ENCODE results near the gene IMP4. TPM values are rescaled to one million over a fixed set of nuclear protein-coding genes. Genes with fewer than 3 reads are reported as not detected.
A peak's percentile ranks its signal among the peaks of the same experiment; 100 is the strongest.

IMP4 gene
- total and polyA plus RNA-seq, 2 donors (not counting 1 experiment from before 2014, with no cell fraction given): 102 to 164 TPM

DNA sequence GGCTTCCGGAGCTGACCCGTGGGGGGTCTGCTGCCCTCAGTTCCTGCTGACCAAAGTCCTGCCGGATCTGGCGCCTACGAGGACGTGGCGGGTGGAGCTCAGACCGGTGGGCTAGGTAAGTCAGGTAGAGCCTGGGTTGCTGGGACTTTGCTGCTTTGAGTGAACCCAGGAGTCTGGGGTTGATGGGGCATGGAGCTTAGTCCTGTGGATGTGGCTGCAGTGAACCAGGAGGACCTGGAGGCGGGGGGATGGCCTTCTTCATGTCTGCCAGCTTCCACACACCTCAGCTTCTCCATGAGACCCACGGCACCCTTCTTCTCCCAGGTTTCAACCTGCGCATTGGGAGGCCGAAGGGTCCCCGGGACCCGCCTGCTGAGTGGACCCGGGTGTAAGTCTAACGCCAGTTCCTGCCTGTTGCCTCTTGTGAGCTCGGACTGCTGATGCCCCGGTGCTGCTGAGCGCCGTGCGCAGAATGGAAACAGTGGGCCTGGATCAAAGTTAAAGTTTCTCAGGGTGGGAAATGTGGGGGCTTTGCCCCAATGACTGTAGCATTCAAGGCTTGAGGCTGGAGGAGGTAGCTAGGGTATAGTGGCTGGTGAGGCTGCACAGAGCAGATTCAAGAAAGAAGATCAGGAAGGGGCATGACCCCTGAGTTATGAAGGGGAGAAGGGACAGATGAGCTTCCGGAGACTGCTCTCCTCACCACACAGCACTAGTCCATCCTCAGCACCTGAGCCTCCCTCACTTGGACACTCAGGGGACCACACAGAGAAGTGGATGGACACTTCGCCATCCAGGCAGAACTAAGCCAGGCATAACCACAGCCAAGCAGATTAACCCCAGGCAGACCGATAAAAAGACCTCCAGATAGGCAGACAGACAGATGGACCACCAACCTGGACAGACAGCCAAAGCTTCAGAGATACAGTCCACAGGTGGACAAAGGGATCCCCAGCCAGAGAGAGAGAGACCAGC lies 30.4 kb downstream of the IMP4 start:
- Histone ChIP-seq H3K9me3 (ENCODE audit: control extremely low read depth in 1 of 3, control insufficient read depth in 2 of 3, insufficient read depth in 1 of 3, low read length in 2 of 3) (peaks cover 0 to 3% (median 0%) of the 10 kb centered on the region in 3 donors), H3K27ac (ENCODE audit: low read length in 2 of 2) (peak overlapping the region; percentile 44 to 76), H3K36me3 (replicated peaks in 1 of 2; ENCODE audit: control extremely low read depth in 1 of 2, control insufficient read depth in 1 of 2, extremely low read depth in 1 of 2, insufficient read depth in 2 of 2, low read length in 1 of 2) (peaks cover 0 to 6% of the 10 kb centered on the region in 2 experiments), H4K20me1 (ENCODE audit: control insufficient read depth, insufficient read depth, low read length, poor library complexity, severe bottlenecking) (peaks cover 25% of the 10 kb centered on the region), H3K9ac (ENCODE audit: low read length) (peak overlapping the region; percentile 80), H3K4me3 (ENCODE audit: control extremely low read depth in 1 of 5, extremely low read depth in 1 of 5, insufficient read depth in 1 of 5, low read depth in 2 of 5, low read length in 4 of 5) (peak overlapping the region; percentile 6 to 82 (median 75)), H3K27me3 (replicated peaks in 1 of 4; ENCODE audit: control extremely low read depth in 1 of 4, control insufficient read depth in 3 of 4, insufficient read depth in 4 of 4, low read length in 3 of 4) (no peaks in the 10 kb centered on the region), H2AFZ (ENCODE audit: insufficient read depth, low read depth, low read length, poor library complexity, severe bottlenecking) (peak overlapping the region; percentile 93), H3K4me1 (ENCODE audit: control insufficient read depth in 2 of 2, insufficient read depth in 2 of 2, low read length in 2 of 2) (peaks cover 41 to 71% of the 10 kb centered on the region in 2 donors), H3K4me2 (replicated peaks; ENCODE audit: low read depth, low read length, poor library complexity, severe bottlenecking) (peak overlapping the region; percentile 94), H3K79me2 (ENCODE audit: control insufficient read depth, insufficient read depth, low read length) (peaks cover 40% of the 10 kb centered on the region)
- no peaks in the 10 kb centered on the region for H3K9me3 Mint-ChIP-seq (ENCODE audit: insufficient read depth)
- DNase-seq: no peak
- H3K27ac Mint-ChIP-seq: peak overlapping the region; percentile 99
- peak overlapping the region; percentile 99 for H3K4me3 Mint-ChIP-seq
- intact Hi-C loops (cut with micrococcal nuclease): loop anchor here (1.0 to 5.0 kb wide), 4 partner anchors 17 to 1119 kb away; partner anchors contain the start of genes IMP4, MZT2A and PTPN18
- TF ChIP-seq, protein P1, sequence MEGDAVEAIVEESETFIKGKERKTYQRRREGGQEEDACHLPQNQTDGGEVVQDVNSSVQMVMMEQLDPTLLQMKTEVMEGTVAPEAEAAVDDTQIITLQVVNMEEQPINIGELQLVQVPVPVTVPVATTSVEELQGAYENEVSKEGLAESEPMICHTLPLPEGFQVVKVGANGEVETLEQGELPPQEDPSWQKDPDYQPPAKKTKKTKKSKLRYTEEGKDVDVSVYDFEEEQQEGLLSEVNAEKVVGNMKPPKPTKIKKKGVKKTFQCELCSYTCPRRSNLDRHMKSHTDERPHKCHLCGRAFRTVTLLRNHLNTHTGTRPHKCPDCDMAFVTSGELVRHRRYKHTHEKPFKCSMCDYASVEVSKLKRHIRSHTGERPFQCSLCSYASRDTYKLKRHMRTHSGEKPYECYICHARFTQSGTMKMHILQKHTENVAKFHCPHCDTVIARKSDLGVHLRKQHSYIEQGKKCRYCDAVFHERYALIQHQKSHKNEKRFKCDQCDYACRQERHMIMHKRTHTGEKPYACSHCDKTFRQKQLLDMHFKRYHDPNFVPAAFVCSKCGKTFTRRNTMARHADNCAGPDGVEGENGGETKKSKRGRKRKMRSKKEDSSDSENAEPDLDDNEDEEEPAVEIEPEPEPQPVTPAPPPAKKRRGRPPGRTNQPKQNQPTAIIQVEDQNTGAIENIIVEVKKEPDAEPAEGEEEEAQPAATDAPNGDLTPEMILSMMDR (IDR thresholded peaks at IDR 0.05): no peak
- TF ChIP-seq EZH2 (IDR thresholded peaks at IDR 0.05; ENCODE audit: borderline replicate concordance, insufficient read depth, low read depth, low read length, poor library complexity, severe bottlenecking): no peak
- 47% methylated on average over 22 of the region's 24 CpGs for WGBS (ENCODE audit: insufficient coverage)
- no peak for ATAC-seq (ENCODE audit: low read depth)
- ChIA-PET CTCF (interaction anchor here (1.0 to 6.7 kb wide), 15 partner anchors 8 to 54 kb away, joined by 3 to 61 read pairs (median 5); partner anchors contain the start of genes IMP4 and PTPN18), POLR2A (interaction anchor here (0.5 to 3.7 kb wide), 6 partner anchors 10 to 31 kb away, joined by 3 to 27 read pairs (median 4); partner anchors contain the start of gene IMP4)
- H3K4me1 Mint-ChIP-seq: peaks cover 74% of the 10 kb centered on the region
- no peaks in the 10 kb centered on the region for H3K27me3 Mint-ChIP-seq

Data from B cell (primary cell).